A549 (cell line): ENCODE measurements around the gene OR56A3. TPM values are rescaled to one million over a fixed set of nuclear protein-coding genes. Genes with fewer than 3 reads are reported as not detected.
A peak's percentile ranks its signal among the peaks of the same experiment; 100 is the strongest.

ENCODE experiments used
- ATAC-seq, 2 experiments: fragments of 200-7000 bp in 1 of 2; fragments of >200 bp in 1 of 2; cut with Nextera tagmentation in 1 of 2; cut with Tn5 transposase in 1 of 2; 3 replicates each; pipeline versions ENCODE4 v1.8.0 to v1.9.1; 2018 to 2020; ENCODE audit warnings: mild to moderate bottlenecking in 1 of 2, moderate library complexity in 1 of 2
- CTCF ChIA-PET: fragments of 300-600 bp; sonication (Branson Sonifier 250); formaldehyde crosslinking; extraction: SDS; loops from one replicate; lab custom pipeline; 2021; ENCODE audit warnings: antibody characterized with exemption, inconsistent platforms; lab: Yijun Ruan, JAX
- POLR2A ChIA-PET: fragments of 350-600 bp; formaldehyde crosslinking; extraction: SDS; loops from one replicate; lab custom pipeline; 2021; ENCODE audit warnings: antibody characterized with exemption, inconsistent platforms; lab: Yijun Ruan, JAX
- DNase-seq, 2 experiments: peaks; one replicate each; pipeline versions ENCODE4 v3.0.0 to v3.0.0-alpha.2; 2011 to 2016; ENCODE audit warnings: low read depth in 1 of 2, low spot score in 1 of 2
- FAIRE-seq: peaks from 2 replicates; lab custom pipeline; 2011; peaks lifted over from hg19 to GRCh38; lab: Jason Lieb, UNC
- H3K27ac ChIP-seq, 2 experiments: fragments of >200 bp; sonication (Bioruptor Twin); formaldehyde crosslinking; 3 replicates each; pipeline ENCODE4 v1.5.1; 2016 to 2017
- H3K4me1 ChIP-seq: fragments of >200 bp; sonication (Bioruptor Twin); formaldehyde crosslinking; 3 replicates; pipeline ENCODE4 v1.6.1; 2016
- H3K4me2 ChIP-seq: fragments of >200 bp; sonication (Bioruptor Twin); formaldehyde crosslinking; 3 replicates; pipeline ENCODE4 v1.6.1; 2016
- H3K4me3 ChIP-seq: fragments of >200 bp; sonication (Bioruptor Twin); formaldehyde crosslinking; 3 replicates; pipeline ENCODE4 v1.5.1; 2016
- H3K9me3 ChIP-seq: fragments of >200 bp; sonication (Bioruptor Twin); formaldehyde crosslinking; 3 replicates; pipeline ENCODE4 v1.6.1; 2016
- BHLHE40 ChIP-seq: IDR thresholded peaks from 2 replicates; pipeline ENCODE4 v1.6.1; 2012; ENCODE audit warnings: low read depth, low read length, inconsistent platforms
- CBX2 ChIP-seq: fragments of 200-600 bp; sonication (generic); IDR thresholded peaks from 2 replicates; pipeline ENCODE4 v1.6.1; 2016; ENCODE audit warnings: low read depth, mild to moderate bottlenecking, borderline replicate concordance
- CEBPB ChIP-seq, 2 experiments: fragments of >200 bp in 1 of 2; sonication (Bioruptor Twin) in 1 of 2; formaldehyde crosslinking in 1 of 2; IDR thresholded peaks; 2 replicates each; pipeline ENCODE4 v1.6.1; 2012 to 2016
- ESRRA ChIP-seq: fragments of 150-350 bp; IDR thresholded peaks from 2 replicates; pipeline ENCODE4 v1.6.1; 2014; ENCODE audit warnings: mild to moderate bottlenecking, low read length, borderline replicate concordance
- GATA3 ChIP-seq: IDR thresholded peaks from 2 replicates; pipeline ENCODE4 v1.6.1; 2012; ENCODE audit warnings: borderline replicate concordance
- HEYL ChIP-seq: fragments of 250-450 bp; sonication (Bioruptor Pico); IDR thresholded peaks from 2 replicates; pipeline ENCODE4 v1.8.0; 2021; ENCODE audit warnings: mild to moderate bottlenecking, moderate library complexity
- HOXA7 ChIP-seq: fragments of 250-450 bp; sonication (Bioruptor Pico); IDR thresholded peaks from 2 replicates; pipeline ENCODE4 v1.5.0; 2020; ENCODE audit warnings: mild to moderate bottlenecking, moderate library complexity
- JUN ChIP-seq, 2 experiments: fragments of >200 bp; sonication (Bioruptor Twin); formaldehyde crosslinking; IDR thresholded peaks; 2 replicates in 1 of 2; 3 replicates in 1 of 2; pipeline ENCODE4 v1.6.1; 2016 to 2017
- KDM1A ChIP-seq: fragments of 200-600 bp; sonication (generic); IDR thresholded peaks from 2 replicates; pipeline ENCODE4 v1.6.1; 2016; ENCODE audit warnings: low read depth, mild to moderate bottlenecking
- MAFK ChIP-seq: fragments of 450-650 bp; IDR thresholded peaks from 2 replicates; pipeline ENCODE4 v1.6.1; 2014; ENCODE audit not compliant: partially characterized antibody
- NFE2L2 ChIP-seq: fragments of 150-350 bp; conservative IDR thresholded peaks from 2 replicates; pipeline ENCODE4 v1.6.1; 2014; ENCODE audit warnings: low read length
- NPAS2 ChIP-seq: fragments of 250-450 bp; sonication (Bioruptor Pico); IDR thresholded peaks from 2 replicates; pipeline ENCODE4 v1.8.0; 2022; ENCODE audit warnings: mild to moderate bottlenecking, moderate library complexity, borderline replicate concordance
- NR3C1 ChIP-seq: fragments of >200 bp; sonication (Bioruptor Twin); formaldehyde crosslinking; IDR thresholded peaks from 3 replicates; pipeline ENCODE4 v1.6.1; 2017
- PHF8 ChIP-seq: fragments of 200-600 bp; sonication (generic); IDR thresholded peaks from 2 replicates; pipeline ENCODE4 v1.6.1; 2016; ENCODE audit warnings: low read depth, mild to moderate bottlenecking, antibody characterized with exemption, moderate library complexity, borderline replicate concordance
- POLR2AphosphoS2 ChIP-seq: conservative IDR thresholded peaks from 2 replicates; pipeline ENCODE4 v1.6.1; 2012; ENCODE audit warnings: low read length, improper control_type of control experiment, inconsistent platforms
- RAD21 ChIP-seq, 2 experiments: fragments of >200 bp in 1 of 2; sonication (Bioruptor Twin) in 1 of 2; formaldehyde crosslinking in 1 of 2; IDR thresholded peaks in 1 of 2; conservative IDR thresholded peaks in 1 of 2; 2 replicates in 1 of 2; 3 replicates in 1 of 2; pipeline ENCODE4 v1.6.1; 2012 to 2018; ENCODE audit warnings: inconsistent platforms in 1 of 2
- RARB ChIP-seq: fragments of 250-450 bp; sonication (Bioruptor Pico); IDR thresholded peaks from 2 replicates; pipeline ENCODE4 v1.8.0; 2021; ENCODE audit warnings: mild to moderate bottlenecking, moderate library complexity
- RCOR1 ChIP-seq: fragments of 150-350 bp; IDR thresholded peaks from 2 replicates; pipeline ENCODE4 v1.6.1; 2014; ENCODE audit warnings: antibody characterized with exemption, low read length, low read depth
- RFX5 ChIP-seq: fragments of 450-650 bp; IDR thresholded peaks from 2 replicates; pipeline ENCODE4 v1.7.1; 2014; ENCODE audit warnings: antibody characterized with exemption, mild to moderate bottlenecking, moderate library complexity
- SMC3 ChIP-seq: fragments of >200 bp; sonication (Bioruptor Twin); formaldehyde crosslinking; IDR thresholded peaks from 3 replicates; pipeline ENCODE4 v1.6.1; 2018; ENCODE audit warnings: inconsistent platforms
- SREBF2 ChIP-seq: fragments of 450-650 bp; IDR thresholded peaks from 2 replicates; pipeline ENCODE4 v1.6.1; 2014; ENCODE audit warnings: mild to moderate bottlenecking, moderate library complexity
- ZC3H11A ChIP-seq: fragments of 450-650 bp; IDR thresholded peaks from 2 replicates; pipeline ENCODE4 v1.6.1; 2014; ENCODE audit warnings: antibody characterized with exemption, mild to moderate bottlenecking
- ZSCAN20 ChIP-seq: fragments of 250-450 bp; sonication (Bioruptor Pico); IDR thresholded peaks from 2 replicates; pipeline ENCODE4 v1.8.0; 2022; ENCODE audit warnings: mild to moderate bottlenecking, moderate library complexity
- WGBS: methylation state at CpG from one replicate; pipeline ENCODE4 v1.1.6; 2017; ENCODE audit errors: missing lambda C conversion rate; 5-methylcytosine and 5-hydroxymethylcytosine counted together
- polyA plus RNA-seq, 4 experiments: library from polyadenylated mRNA; depleted of rRNA in 3 of 4; stranded (reverse); fragments of >200 nt; fragmentation: RNase III in 1 of 4; extraction: RNeasy Plus Mini Kit Qiagen cat#74134 plus additional on column Dnase treatment in 1 of 4; gene quantifications; 2 replicates in 3 of 4; 3 replicates in 1 of 4; pipeline ENCODE4 v1.2.3, GENCODE V29; 2011 to 2017
- TF ChIP-seq, protein P1 (sequence below): fragments of 150-350 bp; IDR thresholded peaks from 2 replicates; pipeline ENCODE4 v1.6.1; 2014; ENCODE audit warnings: low read depth, mild to moderate bottlenecking, low read length
- TF ChIP-seq, protein P2 (sequence below): fragments of >200 bp; sonication (Bioruptor Twin); formaldehyde crosslinking; IDR thresholded peaks from 2 replicates; pipeline ENCODE4 v1.6.1; 2016
- TF ChIP-seq, protein P3 (sequence below): IDR thresholded peaks from 2 replicates; pipeline ENCODE4 v1.6.1; 2012
- TF ChIP-seq, protein P4 (sequence below): fragments of 250-450 bp; sonication (Bioruptor Pico); IDR thresholded peaks from 2 replicates; pipeline ENCODE4 v1.5.0; 2021; ENCODE audit warnings: mild to moderate bottlenecking, moderate library complexity, borderline replicate concordance
- TF ChIP-seq, protein P5 (sequence below): IDR thresholded peaks from 2 replicates; pipeline ENCODE4 v1.6.1; 2012

Gene OR56A3
- polyA plus RNA-seq, 2 of the 4 experiments (the other 2 are of a cell fraction), result not detected

DNA sequence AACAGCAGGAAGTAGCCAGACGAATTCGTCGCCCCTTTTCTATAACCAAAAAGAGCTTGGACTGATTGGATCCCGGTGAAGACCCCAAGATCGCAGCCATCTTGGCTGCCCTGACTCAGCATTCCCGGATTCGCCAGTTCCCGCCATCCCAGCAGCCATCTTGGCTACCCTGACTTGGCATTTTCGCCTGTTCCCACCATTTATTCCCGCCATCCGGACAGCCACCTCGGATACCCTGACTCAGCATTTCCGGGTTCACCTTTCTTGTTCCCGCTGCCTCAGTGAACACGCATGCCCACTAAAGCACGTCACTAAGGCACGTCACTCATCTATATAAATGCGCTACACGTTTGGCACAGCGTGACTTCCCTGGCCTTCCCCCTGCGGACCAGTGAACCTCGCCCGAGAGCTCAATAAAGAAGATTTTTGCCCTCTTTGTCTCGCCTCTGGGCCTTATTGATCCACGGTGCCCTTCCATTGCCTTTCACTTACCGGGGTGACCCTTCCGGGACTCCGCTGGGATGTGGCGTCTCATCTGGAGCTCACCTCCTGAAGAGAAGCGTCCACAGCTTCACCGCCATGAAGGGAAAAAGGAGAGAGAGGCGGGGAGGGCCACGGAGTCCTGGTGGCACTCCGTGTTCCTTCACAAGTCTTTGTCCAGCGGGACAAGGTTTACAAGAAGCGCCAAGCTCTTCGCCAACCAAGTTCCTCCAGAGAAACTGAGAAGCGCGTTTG lies 4.0 kb upstream of the OR56A3 start:
- peaks cover 1% of the 10 kb centered on the region; the same call in 1 of the 3 replicates for H3K9me3 ChIP-seq
- DNase-seq (no peak), ATAC-seq (no peak), FAIRE-seq (no peak)
- H3K4me2 ChIP-seq, result no peak overlapping the region
- ChIA-PET CTCF (no interaction called here), POLR2A (no interaction called here)
- no peak overlapping the region for H3K27ac ChIP-seq
- H3K4me3 ChIP-seq, result no peak overlapping the region
- no peaks in the 10 kb centered on the region for H3K4me1 ChIP-seq
- peak; percentile 75 for TF ChIP-seq MAFK
- TF ChIP-seq SREBF2, result no peak
- no peak for TF ChIP-seq RCOR1
- TF ChIP-seq HOXA7, result no peak
- 67% methylated on average over 39 of the region's 39 CpGs for WGBS

DNA sequence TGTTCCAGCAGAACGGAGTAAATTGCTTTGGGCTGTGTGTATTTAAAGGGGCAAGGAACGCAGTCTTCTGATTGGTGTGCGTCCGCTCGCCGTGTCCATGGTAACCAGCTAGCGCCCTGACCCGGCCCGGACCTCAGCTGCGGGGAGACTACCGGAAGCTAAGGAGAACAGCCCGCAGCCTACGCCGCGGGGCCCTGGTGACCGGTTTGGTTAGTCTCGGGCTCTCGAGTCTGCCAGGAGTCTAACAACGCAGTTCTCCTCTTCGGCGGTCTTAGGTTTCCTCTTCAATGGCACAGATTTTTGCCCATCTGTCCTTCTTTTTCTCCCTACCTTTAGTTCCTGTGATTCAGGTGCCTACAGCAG lies 3.5 kb upstream of the OR56A3 start:
- H3K4me3 ChIP-seq, result no peak overlapping the region
- TF ChIP-seq PHF8, result no peak
- TF ChIP-seq BHLHE40, result no peak
- no peak for TF ChIP-seq RAD21 (conservative IDR thresholded peaks at IDR 0.05 in 1 of 2, IDR thresholded peaks at IDR 0.05 in 1 of 2)
- TF ChIP-seq POLR2AphosphoS2, result no peak
- TF ChIP-seq, protein P1, sequence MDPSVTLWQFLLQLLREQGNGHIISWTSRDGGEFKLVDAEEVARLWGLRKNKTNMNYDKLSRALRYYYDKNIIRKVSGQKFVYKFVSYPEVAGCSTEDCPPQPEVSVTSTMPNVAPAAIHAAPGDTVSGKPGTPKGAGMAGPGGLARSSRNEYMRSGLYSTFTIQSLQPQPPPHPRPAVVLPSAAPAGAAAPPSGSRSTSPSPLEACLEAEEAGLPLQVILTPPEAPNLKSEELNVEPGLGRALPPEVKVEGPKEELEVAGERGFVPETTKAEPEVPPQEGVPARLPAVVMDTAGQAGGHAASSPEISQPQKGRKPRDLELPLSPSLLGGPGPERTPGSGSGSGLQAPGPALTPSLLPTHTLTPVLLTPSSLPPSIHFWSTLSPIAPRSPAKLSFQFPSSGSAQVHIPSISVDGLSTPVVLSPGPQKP, result no peak
- TF ChIP-seq RFX5, result no peak
- no peak for TF ChIP-seq RCOR1
- TF ChIP-seq ESRRA, result no peak
- no peak for TF ChIP-seq ZSCAN20
- TF ChIP-seq CEBPB (IDR thresholded peaks at IDR 0.05), result no peak
- TF ChIP-seq ZC3H11A, result no peak
- TF ChIP-seq NPAS2 (CRISPR knock-in tag), result no peak
- FAIRE-seq (no peak), DNase-seq (no peak), ATAC-seq (no peak)
- ChIA-PET CTCF (no interaction called here), POLR2A (no interaction called here)
- 83% methylated on average over 20 of the region's 21 CpGs for WGBS
- H3K27ac ChIP-seq, result no peak overlapping the region
- H3K9me3 ChIP-seq, result no peaks in the 10 kb centered on the region; the same call in 2 of the 3 replicates
- no peaks in the 10 kb centered on the region for H3K4me1 ChIP-seq
- no peak overlapping the region for H3K4me2 ChIP-seq

DNA sequence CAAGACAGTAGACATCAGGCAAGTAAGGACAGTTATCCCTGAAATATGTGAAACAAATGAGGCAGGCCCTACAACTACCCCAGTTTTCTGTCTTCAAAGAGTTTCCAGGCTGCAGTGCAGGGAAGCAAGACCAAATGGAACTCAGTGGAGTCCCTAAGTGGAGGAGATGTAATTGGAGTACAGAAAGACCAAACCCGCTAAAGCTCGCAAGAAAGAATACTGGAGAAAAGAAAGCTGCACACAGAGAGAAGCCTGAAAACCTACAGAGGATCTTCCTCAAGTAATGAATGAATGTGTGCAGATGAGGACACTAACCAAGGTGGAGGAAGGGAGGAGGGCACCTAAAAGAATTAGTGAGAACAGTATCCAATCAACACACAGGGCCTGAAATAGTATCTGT lies 1.3 kb upstream of the OR56A3 start:
- no peak overlapping the region for H3K4me2 ChIP-seq
- TF ChIP-seq NR3C1 (no peak), ZSCAN20 (no peak), ZC3H11A (no peak), SMC3 (no peak), NPAS2 (CRISPR knock-in tag) (no peak), KDM1A (no peak), RARB (CRISPR knock-in tag) (no peak), MAFK (no peak), CBX2 (no peak)
- DNase-seq (no peak), ATAC-seq (no peak), FAIRE-seq (no peak)
- CTCF ChIA-PET, result interaction anchor here (1.1 kb wide), 1 partner anchor 423 kb away, joined by 3 read pairs; no protein-coding TSS in a partner anchor
- H3K4me1 ChIP-seq, result no peaks in the 10 kb centered on the region
- H3K27ac ChIP-seq, result no peak overlapping the region
- no peak overlapping the region for H3K4me3 ChIP-seq
- no peaks in the 10 kb centered on the region; the same call in 2 of the 3 replicates for H3K9me3 ChIP-seq
- POLR2A ChIA-PET, result no interaction called here
- 88% methylated on average over 2 of the region's 2 CpGs for WGBS

DNA sequence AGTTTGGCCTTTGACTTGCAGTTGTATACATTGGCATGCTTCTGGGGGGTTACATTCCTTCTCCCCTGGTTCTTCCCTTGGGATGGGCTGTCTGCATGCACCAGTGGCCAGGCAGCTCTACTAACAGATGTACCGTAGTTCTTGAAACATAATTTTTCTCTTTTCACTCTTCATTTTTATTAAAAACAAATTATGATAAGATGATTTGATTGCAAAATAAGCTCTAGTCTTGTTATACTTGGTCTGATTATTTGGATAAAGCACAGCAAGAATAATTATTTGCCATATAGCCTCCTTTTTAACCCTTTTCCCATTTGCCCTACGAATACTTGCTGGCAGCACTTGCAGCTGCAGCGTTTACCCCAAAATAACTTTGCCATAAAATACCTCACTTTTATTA lies 13.5 kb downstream of the OR56A3 start:
- no peaks in the 10 kb centered on the region for H3K9me3 ChIP-seq
- H3K4me3 ChIP-seq, result no peak overlapping the region
- WGBS, result 41% methylated on average over 3 of the region's 3 CpGs
- FAIRE-seq (no peak), DNase-seq (no peak), ATAC-seq (no peak)
- no peaks in the 10 kb centered on the region for H3K4me1 ChIP-seq
- no peak overlapping the region for H3K4me2 ChIP-seq
- no peak overlapping the region for H3K27ac ChIP-seq
- POLR2A ChIA-PET, result no interaction called here
- CTCF ChIA-PET, result interaction anchor here (1.7 kb wide), 1 partner anchor 37 kb away, joined by 5 read pairs; no protein-coding TSS in a partner anchor
- TF ChIP-seq, protein P2, sequence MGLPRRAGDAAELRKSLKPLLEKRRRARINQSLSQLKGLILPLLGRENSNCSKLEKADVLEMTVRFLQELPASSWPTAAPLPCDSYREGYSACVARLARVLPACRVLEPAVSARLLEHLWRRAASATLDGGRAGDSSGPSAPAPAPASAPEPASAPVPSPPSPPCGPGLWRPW, result no peak
- TF ChIP-seq NFE2L2, result no peak
- TF ChIP-seq, protein P3, sequence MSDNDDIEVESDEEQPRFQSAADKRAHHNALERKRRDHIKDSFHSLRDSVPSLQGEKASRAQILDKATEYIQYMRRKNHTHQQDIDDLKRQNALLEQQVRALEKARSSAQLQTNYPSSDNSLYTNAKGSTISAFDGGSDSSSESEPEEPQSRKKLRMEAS, result no peak
- no peak for TF ChIP-seq JUN (IDR thresholded peaks at IDR 0.05)
- no peak for TF ChIP-seq GATA3
- TF ChIP-seq, protein P4, sequence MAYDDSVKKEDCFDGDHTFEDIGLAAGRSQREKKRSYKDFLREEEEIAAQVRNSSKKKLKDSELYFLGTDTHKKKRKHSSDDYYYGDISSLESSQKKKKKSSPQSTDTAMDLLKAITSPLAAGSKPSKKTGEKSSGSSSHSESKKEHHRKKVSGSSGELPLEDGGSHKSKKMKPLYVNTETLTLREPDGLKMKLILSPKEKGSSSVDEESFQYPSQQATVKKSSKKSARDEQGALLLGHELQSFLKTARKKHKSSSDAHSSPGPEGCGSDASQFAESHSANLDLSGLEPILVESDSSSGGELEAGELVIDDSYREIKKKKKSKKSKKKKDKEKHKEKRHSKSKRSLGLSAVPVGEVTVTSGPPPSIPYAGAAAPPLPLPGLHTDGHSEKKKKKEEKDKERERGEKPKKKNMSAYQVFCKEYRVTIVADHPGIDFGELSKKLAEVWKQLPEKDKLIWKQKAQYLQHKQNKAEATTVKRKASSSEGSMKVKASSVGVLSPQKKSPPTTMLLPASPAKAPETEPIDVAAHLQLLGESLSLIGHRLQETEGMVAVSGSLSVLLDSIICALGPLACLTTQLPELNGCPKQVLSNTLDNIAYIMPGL (CRISPR knock-in tag), result no peak
- no peak for TF ChIP-seq RFX5
- TF ChIP-seq HEYL (CRISPR knock-in tag), result no peak
- TF ChIP-seq, protein P5, sequence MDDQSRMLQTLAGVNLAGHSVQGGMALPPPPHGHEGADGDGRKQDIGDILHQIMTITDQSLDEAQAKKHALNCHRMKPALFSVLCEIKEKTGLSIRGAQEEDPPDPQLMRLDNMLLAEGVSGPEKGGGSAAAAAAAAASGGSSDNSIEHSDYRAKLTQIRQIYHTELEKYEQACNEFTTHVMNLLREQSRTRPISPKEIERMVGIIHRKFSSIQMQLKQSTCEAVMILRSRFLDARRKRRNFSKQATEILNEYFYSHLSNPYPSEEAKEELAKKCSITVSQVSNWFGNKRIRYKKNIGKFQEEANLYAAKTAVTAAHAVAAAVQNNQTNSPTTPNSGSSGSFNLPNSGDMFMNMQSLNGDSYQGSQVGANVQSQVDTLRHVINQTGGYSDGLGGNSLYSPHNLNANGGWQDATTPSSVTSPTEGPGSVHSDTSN, result no peak
- no peak for TF ChIP-seq SMC3
